CD4-positive, alpha-beta T cell treated with Interferon gamma for 1 hour (primary cell): ENCODE measurements around the gene STPG4.
"Not testable (repeated sequence)": the region's sequence is repeated elsewhere in the genome, so short reads cannot be mapped to it uniquely, and the experiment has no call there.

ENCODE experiments used
- DNase-seq: peaks from one replicate; pipeline ENCODE4 v3.0.0-alpha.2; 2020

STPG4 gene

DNA sequence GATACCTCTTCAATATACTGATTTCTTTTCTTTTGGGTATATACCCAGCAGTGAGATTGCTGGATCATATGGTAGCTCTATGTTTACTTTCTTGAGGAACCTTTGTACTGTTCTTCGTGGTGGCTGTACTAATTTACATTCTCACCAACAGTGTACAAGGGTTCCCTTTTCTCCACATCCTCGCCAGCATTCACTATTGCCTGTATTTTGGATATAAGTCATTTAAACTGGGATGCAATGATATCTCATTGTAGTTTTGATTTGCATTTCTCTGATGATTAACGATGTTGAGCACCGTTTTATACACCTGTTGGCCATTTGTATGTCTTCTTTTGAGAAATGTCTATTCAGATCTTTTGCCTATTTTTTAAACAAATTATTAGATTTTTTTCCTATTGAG lies 30.4 kb downstream of the STPG4 start:
- DNase-seq = not testable (repeated sequence)

DNA sequence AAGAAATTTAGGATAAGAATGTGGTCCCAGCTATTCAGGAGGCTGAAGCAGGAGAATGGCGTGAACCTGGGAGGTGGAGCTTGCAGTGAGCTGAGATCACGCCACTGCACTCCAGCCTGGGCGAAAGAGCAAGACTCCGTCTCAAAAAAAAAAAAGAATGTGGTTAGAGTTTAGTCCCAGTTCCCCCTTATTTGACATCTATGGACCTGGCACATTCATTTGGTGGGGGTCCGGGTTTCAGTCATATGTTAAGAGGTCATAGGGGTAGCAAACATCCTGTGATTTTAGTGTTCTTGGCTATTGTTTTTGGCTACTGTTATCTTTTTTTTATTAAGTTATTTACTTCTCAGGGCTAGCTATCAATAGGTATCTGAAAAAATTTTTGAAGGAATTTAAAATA lies 34.7 kb downstream of the STPG4 start:
- DNase-seq = not testable (repeated sequence)

DNA sequence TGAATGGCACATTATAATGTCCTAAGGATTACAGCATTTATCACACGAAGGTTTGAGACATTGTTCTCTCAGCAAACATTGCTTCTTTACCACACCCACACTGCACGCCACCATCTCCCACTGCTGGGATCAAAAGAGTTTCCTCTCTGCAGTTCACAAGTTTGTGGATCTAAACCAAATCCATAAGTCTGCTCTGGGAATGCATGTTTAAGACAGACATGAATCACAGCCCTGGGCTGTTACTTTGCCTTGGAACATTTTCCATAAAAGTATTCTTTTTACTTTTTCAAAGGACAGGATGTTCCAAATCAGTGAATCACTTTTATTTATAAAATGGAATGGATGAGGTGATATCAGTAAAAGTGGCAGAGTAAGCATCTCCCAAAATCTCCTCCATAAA lies 36.1 kb downstream of the STPG4 start:
- DNase-seq = no peak

GRCh38 chr2:47118581-47118980 lies 36.5 kb downstream of the STPG4 start:
- no peak for DNase-seq

GRCh38 chr2:47112665-47113435 lies 42.3 kb downstream of the STPG4 start:
- DNase-seq = no peak

DNA sequence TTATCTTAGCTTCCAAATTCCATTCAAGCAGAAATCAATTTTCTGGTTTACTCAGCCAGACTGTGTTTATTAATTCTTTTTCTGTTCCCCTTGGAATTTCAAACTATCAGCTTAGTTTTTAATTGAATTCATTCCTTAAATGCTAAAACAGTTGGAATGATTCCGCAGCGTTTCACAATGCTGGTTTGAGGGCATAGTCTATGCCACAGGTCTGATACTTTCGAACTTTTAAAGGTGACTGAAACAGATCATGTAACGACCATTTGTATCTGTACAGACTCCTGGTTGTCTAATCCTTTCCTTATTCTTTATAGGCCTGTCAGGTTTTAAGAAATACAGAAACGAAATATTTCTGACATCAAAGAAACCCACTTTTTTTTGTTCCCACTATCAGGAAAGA lies 45.4 kb downstream of the STPG4 start:
- no peak for DNase-seq

DNA sequence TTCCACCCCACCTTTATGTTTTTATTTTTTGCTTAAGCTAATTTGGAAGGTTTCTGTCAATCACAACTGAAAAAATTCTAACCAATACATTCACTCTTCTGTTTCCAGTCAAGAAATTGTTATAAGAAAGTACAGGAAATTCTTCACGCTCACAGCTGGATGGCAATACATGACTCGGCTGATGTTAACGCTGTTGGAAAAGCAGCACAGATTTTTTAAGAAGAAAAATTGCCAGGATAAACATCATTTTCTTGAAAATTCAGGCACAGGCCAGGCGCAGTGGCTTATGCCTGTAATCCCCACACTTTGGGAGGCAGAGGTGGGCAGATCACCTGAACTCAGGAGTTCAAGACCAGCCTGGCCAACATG lies 46.1 kb downstream of the STPG4 start:
- DNase-seq = no peak

DNA sequence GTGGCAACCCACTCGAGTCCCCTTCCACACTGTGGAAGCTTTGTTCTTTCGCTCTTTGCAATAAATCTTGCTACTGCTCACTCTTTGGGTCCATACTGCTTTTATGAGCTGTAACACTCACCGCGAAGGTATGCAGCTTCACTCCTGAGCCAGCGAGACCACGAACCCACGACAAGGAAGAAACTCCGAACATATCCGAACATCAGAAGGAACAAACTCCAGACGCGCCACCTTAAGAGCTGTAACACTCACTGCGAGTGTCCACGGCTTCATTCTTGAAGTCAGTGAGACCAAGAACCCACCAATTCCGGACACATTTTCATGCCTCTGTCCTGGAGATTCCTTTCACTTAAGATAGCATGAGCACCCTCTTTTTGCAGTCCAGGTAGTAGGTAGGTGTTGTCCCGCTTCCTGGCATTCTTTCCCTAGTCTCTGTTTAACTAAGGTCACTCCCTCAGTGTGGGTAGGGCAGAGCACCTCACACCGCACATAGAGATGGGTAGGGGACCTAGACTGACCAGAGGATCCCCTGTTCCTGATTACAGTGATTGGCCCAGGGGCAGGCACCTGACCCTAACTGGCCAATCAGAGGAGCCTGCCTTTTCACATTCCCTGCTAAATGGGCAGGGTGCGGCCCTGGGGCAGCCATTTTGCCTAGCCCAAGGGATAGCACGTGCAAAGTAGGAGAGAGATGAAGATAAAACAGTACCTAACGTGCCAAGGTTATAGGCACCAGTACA lies 46.7 kb downstream of the STPG4 start:
- not testable (repeated sequence) for DNase-seq

GRCh38 chr2:47107201-47107600 lies 47.9 kb downstream of the STPG4 start:
- DNase-seq = not testable (repeated sequence)

GRCh38 chr2:47106231-47106630 lies 48.9 kb downstream of the STPG4 start:
- DNase-seq = not testable (repeated sequence)

DNA sequence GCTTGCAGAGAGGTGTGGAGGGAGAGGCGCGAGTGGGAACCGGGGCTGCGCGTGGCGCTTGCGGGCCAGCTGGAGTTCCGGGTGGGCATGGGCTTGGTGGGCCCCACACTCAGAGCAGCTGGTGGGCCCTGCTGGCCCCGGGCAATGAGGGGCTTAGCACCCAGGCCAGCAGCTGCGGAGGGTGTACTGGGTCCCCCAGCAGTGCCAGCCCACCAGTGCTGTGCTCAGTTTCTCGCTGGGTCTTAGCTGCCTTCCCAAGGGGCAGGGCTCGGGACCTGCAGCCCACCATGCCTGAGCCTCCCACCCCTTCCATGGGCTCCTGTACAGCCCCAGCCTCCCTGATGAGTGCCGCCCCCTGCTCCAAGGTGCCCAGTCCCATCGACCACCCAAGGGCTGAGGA lies 55.4 kb downstream of the STPG4 start:
- not testable (repeated sequence) for DNase-seq

GRCh38 chr2:47098953-47099352 lies 56.2 kb downstream of the STPG4 start:
- no peak for DNase-seq

DNA sequence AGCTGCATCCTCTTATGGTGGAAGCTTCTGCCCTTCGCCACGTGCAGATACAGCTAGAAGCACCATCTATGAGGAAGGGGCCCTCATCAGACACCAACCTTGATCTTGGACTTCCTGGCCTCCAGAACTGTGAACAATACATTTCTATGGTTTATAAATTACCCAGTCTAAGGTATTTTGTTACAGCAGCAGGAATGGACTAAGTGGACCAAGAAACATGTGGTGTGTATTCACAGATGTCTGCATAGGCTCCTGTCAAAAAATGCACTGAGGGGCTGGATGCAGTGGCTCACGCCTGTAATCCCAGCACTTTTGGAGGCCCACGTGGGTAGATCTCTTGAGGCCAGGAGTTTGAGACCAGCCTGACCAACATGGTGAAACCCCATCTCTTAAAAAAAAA lies 57.5 kb downstream of the STPG4 start:
- no peak for DNase-seq

- no peak for DNase-seq
Measured at GRCh38 chr2:47096451-47096850, 58.7 kb downstream of the STPG4 start.

DNA sequence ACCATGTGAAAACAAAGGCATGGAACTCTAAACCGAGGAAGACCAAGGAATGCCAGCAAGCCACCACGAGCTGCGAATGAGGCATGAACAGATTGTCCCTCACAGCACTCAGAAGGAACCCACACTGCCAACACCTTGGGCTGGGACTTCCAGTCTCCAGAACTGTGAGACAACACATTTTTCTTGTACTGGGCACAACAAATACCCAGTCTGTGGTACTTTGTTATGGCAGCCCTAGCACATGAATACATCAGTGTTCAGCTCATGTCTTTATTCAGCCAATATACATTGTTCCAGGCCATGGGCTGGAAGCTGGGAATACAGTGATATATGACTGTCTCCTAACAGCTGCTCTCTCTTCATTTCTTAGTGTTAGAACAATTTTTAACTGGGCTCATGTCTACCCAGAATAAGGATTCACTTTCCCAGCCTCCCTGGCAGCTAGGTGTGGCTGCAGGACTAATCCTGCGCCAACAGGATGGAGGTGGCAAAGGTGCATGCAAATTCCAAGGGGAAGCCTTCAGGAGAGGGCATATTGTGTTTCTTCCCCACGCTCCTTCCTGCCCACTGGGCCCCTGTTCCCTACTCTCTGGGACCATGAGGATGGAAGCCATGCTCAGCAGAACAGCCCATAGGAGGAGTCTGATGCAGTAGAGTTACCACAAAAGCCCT lies 59.6 kb downstream of the STPG4 start:
- DNase-seq = no peak

GRCh38 chr2:47094511-47095142 lies 60.5 kb downstream of the STPG4 start:
- no peak for DNase-seq

GRCh38 chr2:47093626-47094025 lies 61.5 kb downstream of the STPG4 start:
- no peak for DNase-seq

DNA sequence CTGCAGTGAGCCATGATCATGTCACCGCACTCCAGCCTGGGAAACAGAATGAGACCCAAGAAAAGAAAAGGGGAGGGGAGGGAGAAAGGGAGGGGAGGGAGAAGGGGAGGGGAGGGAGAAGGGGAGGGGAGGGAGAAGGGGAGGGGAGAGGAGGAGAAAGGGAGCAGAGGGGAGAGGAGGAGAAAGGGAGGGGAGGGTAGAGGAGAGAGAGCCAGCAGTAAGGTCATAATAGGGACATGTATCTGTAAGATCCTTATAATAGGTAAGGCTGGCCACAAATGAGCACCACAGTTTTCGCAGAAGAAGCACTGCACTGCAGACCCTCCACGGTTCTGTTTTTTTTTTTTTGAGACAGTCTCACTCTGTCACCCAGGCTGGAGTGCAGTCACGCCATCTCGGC lies 62.6 kb downstream of the STPG4 start:
- no peak for DNase-seq

- no peak for DNase-seq
Measured at GRCh38 chr2:47091118-47091517, 64.0 kb downstream of the STPG4 start.

- DNase-seq = no peak
Measured at GRCh38 chr2:47089083-47089464, 66.0 kb downstream of the STPG4 start.

- no peak for DNase-seq
Measured at GRCh38 chr2:47088371-47089082, 66.6 kb downstream of the STPG4 start.

- no peak for DNase-seq
Measured at GRCh38 chr2:47087051-47087450, 68.1 kb downstream of the STPG4 start.

- no peak for DNase-seq
Measured at GRCh38 chr2:47086571-47086970, 68.5 kb downstream of the STPG4 start.
